GM19043 (cell line): ENCODE results near the gene RSPH1.

Experiments
- ATAC-seq: cut with Tn5 transposase; IDR thresholded peaks from one replicate; pipeline ENCODE4 v1.9.1; 2021; ENCODE audit warnings: low read depth; ENCODE audit not compliant: unreplicated experiment

The RSPH1 gene

GRCh38 chr21:42452401-42453223 lies 43.4 kb downstream of the RSPH1 start:
- ATAC-seq, result no peak

- no peak for ATAC-seq
Observed at GRCh38 chr21:42451941-42452340, 44.1 kb downstream of the RSPH1 start.

- no peak for ATAC-seq
Observed at GRCh38 chr21:42448686-42449085, 47.3 kb downstream of the RSPH1 start.

- no peak for ATAC-seq
Observed at GRCh38 chr21:42447732-42448131, 48.3 kb downstream of the RSPH1 start.

GRCh38 chr21:42447182-42447581 lies 48.8 kb downstream of the RSPH1 start:
- no peak for ATAC-seq

- ATAC-seq, result no peak
Observed at GRCh38 chr21:42446531-42446930, 49.5 kb downstream of the RSPH1 start.

- no peak for ATAC-seq
Observed at GRCh38 chr21:42445311-42445710, 50.7 kb downstream of the RSPH1 start.

- ATAC-seq, result no peak
Observed at GRCh38 chr21:42444745-42445059, 51.3 kb downstream of the RSPH1 start.

- ATAC-seq, result no peak
Observed at GRCh38 chr21:42443876-42444744, 51.9 kb downstream of the RSPH1 start.

- no peak for ATAC-seq
Observed at GRCh38 chr21:42443181-42443785, 52.7 kb downstream of the RSPH1 start.

- ATAC-seq, result no peak
Observed at GRCh38 chr21:42441963-42442362, 54.1 kb downstream of the RSPH1 start.

GRCh38 chr21:42440187-42440792 lies 55.7 kb downstream of the RSPH1 start:
- no peak for ATAC-seq

GRCh38 chr21:42439284-42440186 lies 56.5 kb downstream of the RSPH1 start:
- ATAC-seq, result no peak

- ATAC-seq, result no peak
Observed at GRCh38 chr21:42438316-42439205, 57.5 kb downstream of the RSPH1 start.

- ATAC-seq, result no peak
Observed at GRCh38 chr21:42437786-42438185, 58.2 kb downstream of the RSPH1 start.

- ATAC-seq, result no peak
Observed at GRCh38 chr21:42436914-42437313, 59.1 kb downstream of the RSPH1 start.

- no peak for ATAC-seq
Observed at GRCh38 chr21:42435833-42436232, 60.2 kb downstream of the RSPH1 start.

- ATAC-seq, result no peak
Observed at GRCh38 chr21:42435401-42435800, 60.6 kb downstream of the RSPH1 start.

GRCh38 chr21:42434884-42435283 lies 61.1 kb downstream of the RSPH1 start:
- no peak for ATAC-seq
